ENCODE data around the gene LCTL.

LCTL gene

GRCh38 chr15:66565741-66566144 is at the start of gene LCTL:
LCTL (minus strand) TSS chr15:66565998; CDS start chr15:66565365, 633 bp downstream.
- DNase-seq (ENCODE audit: low spot score): no peak

DNA sequence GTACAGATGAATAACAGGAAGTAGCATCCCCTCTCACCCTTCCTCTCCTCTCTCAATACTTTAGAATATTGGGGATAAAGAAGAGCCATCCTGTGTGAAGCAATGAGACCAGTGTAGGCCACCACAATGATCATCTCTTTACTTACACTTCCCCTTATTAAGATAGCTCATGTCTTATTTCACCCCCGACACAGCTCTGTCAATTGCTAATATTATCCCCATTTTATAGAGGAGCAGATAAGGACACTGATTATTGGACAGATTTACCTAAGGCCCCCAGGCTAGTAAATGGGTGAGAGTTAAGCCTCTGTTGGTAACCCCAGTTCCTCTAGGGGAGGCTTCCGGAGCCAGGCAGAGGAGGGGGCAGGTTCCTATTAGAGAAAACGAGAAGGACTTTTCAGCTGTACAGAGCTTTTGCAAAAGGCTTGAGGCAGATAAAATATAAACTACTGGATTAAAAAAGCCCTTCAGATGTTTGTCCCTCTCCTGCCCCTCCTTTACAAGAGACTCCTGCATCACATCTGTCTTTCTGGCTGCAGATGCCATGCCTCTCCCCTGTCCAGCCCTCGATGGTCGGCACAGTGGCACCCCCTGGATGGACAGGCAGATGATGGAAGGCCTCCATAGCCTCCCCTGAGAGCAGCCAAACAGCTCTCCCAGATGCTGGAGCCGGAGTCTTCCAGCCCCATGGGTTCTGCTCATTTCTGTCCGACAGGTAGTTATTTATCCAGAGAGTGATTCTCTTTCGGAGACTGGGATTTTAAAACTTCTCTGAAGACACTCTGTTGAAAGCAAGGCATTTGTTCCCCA is 49.4 kb upstream of the LCTL start:
- no peak for DNase-seq (ENCODE audit: low spot score)

- no peak for DNase-seq (ENCODE audit: low spot score)
These were observed 48.7 kb upstream of the LCTL start for GRCh38 chr15:66614456-66614855.

DNA sequence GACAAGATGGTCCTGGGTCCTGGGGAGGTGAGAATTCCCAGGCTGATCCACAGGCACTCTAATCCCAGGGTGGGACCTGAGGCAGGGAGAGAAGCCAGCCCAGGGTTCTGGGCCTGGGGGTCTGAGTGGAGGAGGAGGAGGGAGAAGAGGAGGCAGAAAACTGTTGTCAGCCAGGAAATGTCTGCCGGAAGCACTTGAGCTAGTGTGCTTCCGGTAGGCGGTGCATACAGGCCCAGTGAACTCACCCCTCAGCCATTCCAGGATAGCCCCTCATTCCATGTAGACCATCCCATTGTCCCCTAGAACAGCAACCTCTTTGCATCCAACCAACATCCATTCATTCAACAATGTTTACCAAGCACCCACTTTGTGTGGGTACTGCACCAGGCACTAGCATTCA is 47.9 kb upstream of the LCTL start:
- no peak for DNase-seq (ENCODE audit: low spot score)

GRCh38 chr15:66611257-66612053 is 45.7 kb upstream of the LCTL start:
- peak; percentile 75 for DNase-seq (ENCODE audit: low spot score)

GRCh38 chr15:66609876-66610275 is 44.1 kb upstream of the LCTL start:
- no peak for DNase-seq (ENCODE audit: low spot score)

DNA sequence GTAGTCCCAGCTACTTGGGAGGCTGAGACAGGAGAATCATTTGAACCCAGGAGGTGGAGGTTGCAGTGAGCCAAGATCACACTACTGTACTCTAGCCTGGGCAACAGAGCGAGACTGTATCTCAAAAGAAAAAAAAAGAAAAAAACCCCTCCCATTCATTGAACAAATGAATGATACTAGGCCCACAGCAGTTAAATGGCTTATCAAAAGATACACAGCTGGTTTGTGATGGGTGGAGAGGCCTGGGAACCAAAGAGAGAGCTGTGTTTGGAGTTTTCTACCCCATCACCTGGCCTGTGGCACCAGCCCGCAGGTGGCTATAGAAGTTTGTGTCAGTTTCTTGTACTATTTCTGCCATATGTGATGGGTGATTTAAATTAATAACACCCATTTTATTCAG is 43.1 kb upstream of the LCTL start:
- DNase-seq (ENCODE audit: low spot score): no peak

GRCh38 chr15:66608159-66608558 is 42.4 kb upstream of the LCTL start:
- no peak for DNase-seq (ENCODE audit: low spot score)

- DNase-seq (ENCODE audit: low spot score): peak; percentile 88
These were observed 37.7 kb upstream of the LCTL start for GRCh38 chr15:66603301-66604179.

GRCh38 chr15:66601521-66601920 is 35.7 kb upstream of the LCTL start:
- no peak for DNase-seq (ENCODE audit: low spot score)

- DNase-seq (ENCODE audit: low spot score): no peak
These were observed 34.4 kb upstream of the LCTL start for GRCh38 chr15:66600240-66600627.

DNA sequence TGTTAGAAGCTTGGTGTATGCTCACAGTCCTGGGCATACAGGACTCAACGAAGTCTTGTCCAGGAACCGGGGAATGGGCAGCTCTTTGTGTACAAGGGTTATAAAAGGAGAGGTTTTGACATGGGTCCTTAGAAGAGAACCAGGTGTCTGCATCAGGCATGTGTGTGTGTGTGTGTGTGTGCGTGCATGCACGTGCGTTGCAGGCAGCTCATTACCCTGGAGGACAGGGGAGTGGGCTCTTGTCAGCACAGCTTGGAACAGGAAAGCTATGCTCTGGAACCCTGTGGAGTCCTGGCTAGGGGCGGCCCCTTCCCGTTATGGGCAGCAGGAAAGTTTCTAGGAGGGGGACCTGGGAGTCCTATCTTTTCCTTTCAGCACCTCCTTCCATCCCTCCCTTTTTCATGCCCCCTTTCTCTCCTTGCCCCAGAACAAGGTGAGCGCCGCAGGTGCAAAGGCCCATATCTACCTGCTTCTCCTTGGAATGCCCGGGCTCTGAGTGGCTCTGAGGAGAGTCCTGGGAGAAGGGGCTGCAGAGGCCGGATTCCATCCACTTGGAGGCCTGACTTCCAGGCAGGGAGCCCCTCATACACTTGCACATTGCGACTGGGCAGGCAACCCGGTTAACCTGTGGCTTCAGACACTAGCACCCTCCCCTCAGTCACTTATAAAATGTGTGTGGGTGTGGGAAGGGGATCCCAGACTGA is 33.9 kb upstream of the LCTL start:
- DNase-seq (ENCODE audit: low spot score): no peak

DNA sequence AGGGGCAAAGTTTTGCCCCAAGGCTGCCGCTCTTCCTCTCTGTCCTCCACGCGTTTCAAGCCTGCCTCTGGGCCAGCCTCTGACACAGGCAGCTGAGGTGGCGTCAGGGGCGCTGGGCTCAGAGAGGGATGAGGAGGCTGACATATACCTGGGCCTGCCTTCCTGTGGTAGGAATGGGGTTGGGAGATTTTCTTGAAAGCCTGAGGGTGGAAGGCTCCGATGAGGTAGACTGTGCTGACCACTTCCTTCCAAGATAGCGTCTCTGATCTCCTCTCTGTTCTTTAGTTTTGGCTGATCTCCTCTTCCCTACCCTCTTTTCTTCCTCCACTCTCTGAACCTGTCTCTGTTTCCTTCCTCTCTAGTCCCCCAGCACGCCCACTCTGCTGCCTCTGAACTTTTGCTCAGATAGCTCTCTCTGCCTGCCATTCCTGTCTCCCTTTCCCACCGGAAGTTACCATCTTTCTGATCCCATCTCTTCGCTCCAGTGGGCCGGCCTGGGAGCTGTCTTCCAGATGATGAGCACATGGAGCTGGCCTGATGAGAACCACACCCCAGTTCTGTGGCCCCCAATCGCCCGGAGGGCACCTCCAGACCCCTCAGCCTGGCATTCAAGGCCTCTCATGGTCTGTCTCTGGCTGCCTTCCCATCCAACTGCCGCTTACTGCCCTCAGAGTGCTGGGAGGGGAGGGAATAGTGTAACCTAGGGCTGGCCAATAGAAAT is 32.5 kb upstream of the LCTL start:
- DNase-seq (ENCODE audit: low spot score): no peak

DNA sequence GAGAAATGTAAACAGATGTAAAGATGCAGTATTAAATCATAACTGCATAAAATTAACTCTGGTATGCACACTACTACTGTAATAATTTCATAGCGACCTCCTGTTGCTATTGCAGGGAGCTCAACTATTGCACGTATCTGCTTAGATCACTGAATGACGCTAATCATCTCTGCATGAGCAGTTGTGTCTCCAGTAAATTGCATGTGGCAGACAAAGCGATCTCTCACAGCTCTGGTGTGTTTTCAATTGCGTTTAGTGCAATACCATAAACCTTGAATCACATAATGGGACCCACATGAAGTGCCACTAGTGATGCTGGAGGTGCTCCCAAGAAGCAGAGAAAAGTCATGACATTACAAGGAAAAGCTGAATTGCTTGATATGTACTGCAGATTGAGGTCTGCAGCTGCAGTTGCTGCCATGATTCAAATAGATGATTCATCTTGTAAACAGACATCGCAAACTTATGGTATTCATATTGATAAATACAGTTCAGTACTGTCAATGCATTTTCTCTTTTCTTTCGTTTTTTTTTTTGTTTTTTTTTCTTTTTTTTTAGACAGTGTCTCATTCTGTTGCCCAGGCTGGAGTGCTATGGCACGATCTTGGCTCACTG is 30.2 kb upstream of the LCTL start:
- DNase-seq (ENCODE audit: low spot score): no peak

DNA sequence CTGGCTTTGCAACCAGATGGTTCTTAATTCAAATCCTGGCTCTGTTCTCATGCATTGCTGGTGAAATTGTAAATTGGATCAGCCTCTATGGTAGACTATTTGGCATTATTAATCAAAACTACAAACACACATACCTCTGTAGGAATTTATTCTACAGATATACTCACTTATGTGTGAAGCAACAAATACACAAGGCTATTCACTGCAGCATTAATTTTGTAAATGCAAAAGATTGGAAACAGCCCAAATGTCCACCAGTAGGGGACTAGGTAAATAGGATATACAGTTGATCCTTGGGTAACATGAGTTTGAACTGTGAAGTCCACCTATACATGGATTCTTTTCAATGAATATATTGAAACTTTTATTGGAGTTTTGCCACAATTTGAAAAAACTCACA is 29.5 kb upstream of the LCTL start:
- DNase-seq (ENCODE audit: low spot score): no peak

DNA sequence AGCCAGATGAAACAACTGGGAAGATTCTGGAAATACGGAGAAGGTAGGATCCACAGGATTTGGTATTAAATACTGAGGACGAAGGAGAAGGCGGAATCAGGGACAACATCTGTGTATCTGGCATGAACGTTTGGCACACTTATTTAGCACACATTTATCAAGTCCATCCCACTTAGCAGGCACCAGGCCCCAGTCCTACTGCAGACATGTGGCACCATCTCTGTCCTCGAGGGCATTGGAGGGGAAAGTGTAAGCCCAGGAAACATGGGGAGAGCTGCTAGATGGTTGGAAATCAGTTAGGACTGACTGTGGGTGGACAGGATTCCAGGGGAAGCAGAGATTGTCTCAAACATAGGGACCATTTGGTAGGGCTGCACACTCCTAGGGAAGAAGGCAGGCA is 29.0 kb upstream of the LCTL start:
- no peak for DNase-seq (ENCODE audit: low spot score)

DNA sequence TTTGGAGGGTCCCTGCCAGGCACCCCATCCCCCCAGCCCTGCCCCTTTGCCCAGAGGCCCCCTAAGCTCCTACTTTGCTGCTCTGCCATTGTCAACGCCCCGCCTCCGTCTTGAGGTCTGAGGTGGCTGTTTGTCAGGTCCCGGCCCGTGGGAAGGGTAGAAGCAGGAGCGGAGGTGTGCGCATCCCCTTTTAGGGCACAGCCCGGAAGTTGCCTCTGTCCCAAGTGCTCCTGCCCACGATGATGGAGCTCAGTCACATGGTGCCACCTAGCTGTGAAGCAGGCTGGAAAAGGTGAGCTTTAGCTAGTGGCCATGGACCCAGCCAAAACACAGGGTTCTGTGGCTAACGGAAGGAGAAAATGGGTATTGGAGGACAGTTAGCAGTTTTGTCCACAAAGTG is 28.5 kb upstream of the LCTL start:
- DNase-seq (ENCODE audit: low spot score): no peak

- DNase-seq (ENCODE audit: low spot score): no peak
These were observed 27.5 kb upstream of the LCTL start for GRCh38 chr15:66593219-66593780.

GRCh38 chr15:66592505-66593218 is 26.9 kb upstream of the LCTL start:
- DNase-seq (ENCODE audit: low spot score): peak; percentile 59

All from HuH-7 (cell line).